HCT116 (cell line): ENCODE data around the gene MYH3. TPM values are rescaled to one million over a fixed set of nuclear protein-coding genes. Genes with fewer than 3 reads are reported as not detected.
A peak's percentile ranks its signal among the peaks of the same experiment; 100 is the strongest.

Experiments
- ATAC-seq: fragments of 200-7000 bp; cut with Tn5 transposase; 2 replicates; pipeline ENCODE4 v1.9.1; 2020; ENCODE audit warnings: mild to moderate bottlenecking, moderate library complexity
- BruUV-seq: library from RNA; stranded (reverse); fragments of 400-500 nt; replicated peaks from 2 replicates; lab custom pipeline; 2021; lab: Mats Ljungman, UMichigan
- CTCF ChIA-PET: fragments of 300-600 bp; sonication (Branson Sonifier 250); formaldehyde crosslinking; loops from one replicate; lab custom pipeline; 2021; ENCODE audit warnings: antibody characterized with exemption; lab: Charles Lee
- POLR2A ChIA-PET: fragments of 300-600, 350-600 bp; sonication (Branson Sonifier 250); formaldehyde crosslinking; loops from one replicate; lab custom pipeline; 2021; ENCODE audit warnings: antibody characterized with exemption; lab: Charles Lee
- RAD21 ChIA-PET, 2 experiments: fragments of 300-600 bp; sonication (Branson Sonifier 250); formaldehyde crosslinking; loops; one replicate each; lab custom pipeline; 2023; ENCODE audit warnings: low total read pairs in 2 of 2; ENCODE audit not compliant: uncharacterized antibody in 2 of 2, unreplicated experiment in 2 of 2, low non-redundant PET in 1 of 2; lab: Charles Lee
- DNase-seq: peaks from one replicate; pipeline ENCODE4 v3.0.0-alpha.2; 2010; ENCODE audit warnings: low read depth, low spot score
- H2AFZ ChIP-seq: fragments of 200-600 bp; shearing (Covaris generic), sonication (generic); 2 replicates; pipeline ENCODE4 v1.6.1; 2017; ENCODE audit warnings: low read depth, mixed run types, mixed read lengths, antibody characterized with exemption, low read length; ENCODE audit not compliant: poor library complexity, severe bottlenecking
- H3K27ac ChIP-seq: 2 replicates; pipeline ENCODE4 v1.5.1; 2012; ENCODE audit warnings: low read depth, low read length
- H3K27me3 ChIP-seq: fragments of 200-600 bp; sonication (generic); 2 replicates; pipeline ENCODE4 v1.6.1; 2016; ENCODE audit warnings: mixed run types, low read length, mixed read lengths; ENCODE audit not compliant: insufficient read depth
- H3K36me3 ChIP-seq, 2 experiments: fragments of 200-500 bp in 1 of 2; fragments of 200-600 bp in 1 of 2; sonication (Bioruptor generic) in 1 of 2; sonication (generic) in 1 of 2; 2 replicates each; pipeline versions ENCODE4 v1.5.1 to v1.6.1; 2014 to 2016; ENCODE audit warnings: low read length in 2 of 2, inconsistent platforms in 1 of 2, mixed read lengths in 1 of 2, mixed run types in 1 of 2; ENCODE audit not compliant: insufficient read depth in 2 of 2, control insufficient read depth in 1 of 2
- H3K4me1 ChIP-seq, 2 experiments: fragments of 200-600 bp in 1 of 2; sonication (generic) in 1 of 2; 2 replicates each; pipeline versions ENCODE4 v1.5.1 to v1.6.1; 2012 to 2017; ENCODE audit warnings: low read length in 2 of 2, inconsistent platforms in 1 of 2, mild to moderate bottlenecking in 1 of 2, mixed read lengths in 1 of 2, mixed run types in 1 of 2, moderate library complexity in 1 of 2; ENCODE audit not compliant: insufficient read depth in 2 of 2, control insufficient read depth in 1 of 2
- H3K4me2 ChIP-seq: fragments of 200-600 bp; sonication (generic); 2 replicates; pipeline ENCODE4 v1.6.1; 2017; ENCODE audit warnings: mixed run types, low read length, mixed read lengths
- H3K4me3 ChIP-seq, 2 experiments: fragments of 200-600 bp in 1 of 2; sonication (generic) in 1 of 2; replicated peaks in 1 of 2; 2 replicates each; pipeline ENCODE4 v1.5.1; 2011 to 2016; ENCODE audit warnings: low read length in 2 of 2, control low read depth in 1 of 2, low read depth in 1 of 2, mild to moderate bottlenecking in 1 of 2, mixed read lengths in 1 of 2, mixed run types in 1 of 2
- H3K79me2 ChIP-seq: fragments of 200-600 bp; sonication (generic); 2 replicates; pipeline ENCODE4 v1.6.1; 2017; ENCODE audit warnings: mild to moderate bottlenecking, mixed run types, low read length, moderate library complexity, mixed read lengths; ENCODE audit not compliant: insufficient read depth
- H3K9ac ChIP-seq: fragments of 200-600 bp; sonication (generic); 2 replicates; pipeline ENCODE4 v1.6.1; 2016; ENCODE audit warnings: low read length, mixed read lengths
- H3K9me2 ChIP-seq: fragments of 200-600 bp; sonication (generic), shearing (Covaris generic); 2 replicates; pipeline ENCODE4 v1.6.1; 2017; ENCODE audit warnings: mixed run types, mild to moderate bottlenecking, moderate library complexity; ENCODE audit not compliant: insufficient read depth
- H3K9me3 ChIP-seq, 2 experiments: fragments of 200-500 bp in 1 of 2; fragments of 200-600 bp in 1 of 2; sonication (Bioruptor generic) in 1 of 2; sonication (generic) in 1 of 2; 2 replicates each; pipeline ENCODE4 v1.6.1; 2014 to 2017; ENCODE audit warnings: low read length in 2 of 2, mixed read lengths in 2 of 2, inconsistent platforms in 1 of 2, low read depth in 1 of 2, mild to moderate bottlenecking in 1 of 2, mixed run types in 1 of 2, moderate library complexity in 1 of 2; ENCODE audit not compliant: control insufficient read depth in 1 of 2, insufficient read depth in 1 of 2
- H4K20me1 ChIP-seq: fragments of 200-600 bp; sonication (generic), shearing (Covaris generic); 2 replicates; pipeline ENCODE4 v1.6.1; 2017; ENCODE audit warnings: mixed run types, mild to moderate bottlenecking, moderate library complexity; ENCODE audit not compliant: insufficient read depth
- ATF3 ChIP-seq: IDR thresholded peaks from 2 replicates; pipeline ENCODE4 v1.6.1; 2012
- EGR1 ChIP-seq: IDR thresholded peaks from 2 replicates; pipeline ENCODE4 v1.6.1; 2012; ENCODE audit warnings: low read depth
- ELF1 ChIP-seq: IDR thresholded peaks from 2 replicates; pipeline ENCODE4 v1.6.1; 2012; ENCODE audit warnings: low read depth, borderline replicate concordance
- EZH2 ChIP-seq: fragments of 200-600 bp; sonication (generic); IDR thresholded peaks from 2 replicates; pipeline ENCODE4 v1.6.1; 2017; ENCODE audit warnings: antibody characterized with exemption, mixed run types
- FOSL1 ChIP-seq: IDR thresholded peaks from 2 replicates; pipeline ENCODE4 v1.6.1; 2012; ENCODE audit warnings: low read depth
- JUND ChIP-seq: IDR thresholded peaks from 2 replicates; pipeline ENCODE4 v1.6.1; 2012
- POLR2AphosphoS5 ChIP-seq: IDR thresholded peaks from 2 replicates; pipeline ENCODE4 v1.6.1; 2011; ENCODE audit warnings: mild to moderate bottlenecking, low read depth, low read length, moderate library complexity
- RAD21 ChIP-seq: IDR thresholded peaks from 2 replicates; pipeline ENCODE4 v1.6.1; 2012; ENCODE audit warnings: low read depth, mild to moderate bottlenecking
- SIN3A ChIP-seq: IDR thresholded peaks from 2 replicates; pipeline ENCODE4 v1.6.1; 2012; ENCODE audit warnings: low read depth
- SRF ChIP-seq: IDR thresholded peaks from 2 replicates; pipeline ENCODE4 v1.6.1; 2012; ENCODE audit warnings: low read depth
- TCF7L2 ChIP-seq: IDR thresholded peaks from 2 replicates; pipeline ENCODE4 v1.7.0; 2011; ENCODE audit warnings: borderline replicate concordance, inconsistent platforms; ENCODE audit not compliant: insufficient read depth, insufficient read length; ENCODE audit errors: extremely low read depth
- YY1 ChIP-seq: IDR thresholded peaks from 2 replicates; pipeline ENCODE4 v1.6.1; 2011; ENCODE audit warnings: low read length, low read depth, moderate library complexity, mild to moderate bottlenecking; ENCODE audit not compliant: insufficient replicate concordance; ENCODE audit errors: extremely low read depth
- intact Hi-C: fragments of 100-400 bp; cut with micrococcal nuclease; formaldehyde crosslinking; loops from 2 replicates; pipeline ENCODE4 v1.10.0; 2022
- total RNA-seq: library from RNA; stranded (reverse); gene quantifications from one replicate; pipeline ENCODE4 v1.2.1, GENCODE V29; 2021; ENCODE audit not compliant: unreplicated experiment
- TF ChIP-seq, protein P1 (sequence below): IDR thresholded peaks from 2 replicates; pipeline ENCODE4 v1.6.1; 2012
- TF ChIP-seq, protein P2 (sequence below): IDR thresholded peaks from 2 replicates; pipeline ENCODE4 v1.6.1; 2011; ENCODE audit warnings: mild to moderate bottlenecking, low read length, moderate library complexity; ENCODE audit not compliant: insufficient replicate concordance; ENCODE audit errors: extremely low read depth
- TF ChIP-seq, protein P3 (sequence below), 3 experiments: fragments of 200-600 bp in 1 of 3; sonication (generic) in 1 of 3; IDR thresholded peaks in 2 of 3; conservative IDR thresholded peaks in 1 of 3; 2 replicates each; pipeline ENCODE4 v1.5.1; 2012 to 2017; ENCODE audit warnings: low read depth in 2 of 3, low read length in 2 of 3, antibody characterized with exemption in 1 of 3, borderline replicate concordance in 1 of 3, control low read depth in 1 of 3, mild to moderate bottlenecking in 1 of 3, mixed read lengths in 1 of 3, mixed run types in 1 of 3, moderate library complexity in 1 of 3; ENCODE audit not compliant: insufficient read depth in 1 of 3

The MYH3 gene
- total RNA-seq, 1 experiment from 2014 or later, result 1.6 TPM

DNA sequence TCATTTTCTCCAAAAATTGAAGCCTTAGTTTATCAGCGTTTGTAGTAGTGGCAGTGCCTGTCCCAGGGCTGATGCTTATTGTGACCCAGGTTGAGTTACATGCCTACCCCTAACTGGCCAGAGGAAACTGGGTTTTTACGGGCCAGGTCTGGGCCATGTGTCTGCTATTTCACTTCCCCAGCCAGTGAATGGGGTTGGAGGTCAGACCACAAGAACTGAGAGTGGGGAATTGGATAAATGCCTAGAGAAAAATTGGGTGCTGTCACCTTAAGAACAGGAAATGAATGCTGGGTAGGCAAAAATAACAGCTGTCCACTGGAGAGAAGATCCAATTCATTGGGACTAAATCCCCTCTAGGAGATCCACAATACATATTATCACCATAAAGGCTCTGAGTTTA lies 45.5 kb upstream of the MYH3 start:
- H3K4me1 ChIP-seq, result peaks cover 6 to 12% of the 10 kb centered on the region in 2 experiments; a peak in 3 of 4 replicates
- TF ChIP-seq TCF7L2 (no peak), JUND (no peak), ATF3 (no peak), EZH2 (no peak), YY1 (no peak), EGR1 (no peak), RAD21 (no peak), FOSL1 (no peak), SRF (no peak), SIN3A (no peak), ELF1 (no peak), POLR2AphosphoS5 (no peak)
- TF ChIP-seq, protein P1, sequence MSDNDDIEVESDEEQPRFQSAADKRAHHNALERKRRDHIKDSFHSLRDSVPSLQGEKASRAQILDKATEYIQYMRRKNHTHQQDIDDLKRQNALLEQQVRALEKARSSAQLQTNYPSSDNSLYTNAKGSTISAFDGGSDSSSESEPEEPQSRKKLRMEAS, result no peak
- TF ChIP-seq, protein P2, sequence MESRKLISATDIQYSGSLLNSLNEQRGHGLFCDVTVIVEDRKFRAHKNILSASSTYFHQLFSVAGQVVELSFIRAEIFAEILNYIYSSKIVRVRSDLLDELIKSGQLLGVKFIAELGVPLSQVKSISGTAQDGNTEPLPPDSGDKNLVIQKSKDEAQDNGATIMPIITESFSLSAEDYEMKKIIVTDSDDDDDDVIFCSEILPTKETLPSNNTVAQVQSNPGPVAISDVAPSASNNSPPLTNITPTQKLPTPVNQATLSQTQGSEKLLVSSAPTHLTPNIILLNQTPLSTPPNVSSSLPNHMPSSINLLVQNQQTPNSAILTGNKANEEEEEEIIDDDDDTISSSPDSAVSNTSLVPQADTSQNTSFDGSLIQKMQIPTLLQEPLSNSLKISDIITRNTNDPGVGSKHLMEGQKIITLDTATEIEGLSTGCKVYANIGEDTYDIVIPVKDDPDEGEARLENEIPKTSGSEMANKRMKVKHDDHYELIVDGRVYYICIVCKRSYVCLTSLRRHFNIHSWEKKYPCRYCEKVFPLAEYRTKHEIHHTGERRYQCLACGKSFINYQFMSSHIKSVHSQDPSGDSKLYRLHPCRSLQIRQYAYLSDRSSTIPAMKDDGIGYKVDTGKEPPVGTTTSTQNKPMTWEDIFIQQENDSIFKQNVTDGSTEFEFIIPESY, result no peak
- TF ChIP-seq, protein P3, sequence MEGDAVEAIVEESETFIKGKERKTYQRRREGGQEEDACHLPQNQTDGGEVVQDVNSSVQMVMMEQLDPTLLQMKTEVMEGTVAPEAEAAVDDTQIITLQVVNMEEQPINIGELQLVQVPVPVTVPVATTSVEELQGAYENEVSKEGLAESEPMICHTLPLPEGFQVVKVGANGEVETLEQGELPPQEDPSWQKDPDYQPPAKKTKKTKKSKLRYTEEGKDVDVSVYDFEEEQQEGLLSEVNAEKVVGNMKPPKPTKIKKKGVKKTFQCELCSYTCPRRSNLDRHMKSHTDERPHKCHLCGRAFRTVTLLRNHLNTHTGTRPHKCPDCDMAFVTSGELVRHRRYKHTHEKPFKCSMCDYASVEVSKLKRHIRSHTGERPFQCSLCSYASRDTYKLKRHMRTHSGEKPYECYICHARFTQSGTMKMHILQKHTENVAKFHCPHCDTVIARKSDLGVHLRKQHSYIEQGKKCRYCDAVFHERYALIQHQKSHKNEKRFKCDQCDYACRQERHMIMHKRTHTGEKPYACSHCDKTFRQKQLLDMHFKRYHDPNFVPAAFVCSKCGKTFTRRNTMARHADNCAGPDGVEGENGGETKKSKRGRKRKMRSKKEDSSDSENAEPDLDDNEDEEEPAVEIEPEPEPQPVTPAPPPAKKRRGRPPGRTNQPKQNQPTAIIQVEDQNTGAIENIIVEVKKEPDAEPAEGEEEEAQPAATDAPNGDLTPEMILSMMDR (IDR thresholded peaks at IDR 0.05 in 2 of 3, conservative IDR thresholded peaks at IDR 0.05 in 1 of 3; ENCODE audit: borderline replicate concordance in 1 of 3, insufficient read depth in 1 of 3, low read depth in 2 of 3, low read length in 2 of 3), result no peak
- no TSS peak for BruUV-seq
- peaks cover 9 to 16% of the 10 kb centered on the region in 2 experiments; a peak in 3 of 4 replicates for H3K36me3 ChIP-seq
- ChIA-PET RAD21 (no interaction called here), POLR2A (no interaction called here), CTCF (no interaction called here)
- no peak overlapping the region for H3K4me3 ChIP-seq
- no peaks in the 10 kb centered on the region for H3K9me3 ChIP-seq
- intact Hi-C loops, result no loop called here
- H3K9ac ChIP-seq, result no peak overlapping the region
- no peaks in the 10 kb centered on the region for H3K27me3 ChIP-seq
- no peaks in the 10 kb centered on the region for H4K20me1 ChIP-seq
- no peak overlapping the region for H2AFZ ChIP-seq
- DNase-seq (no peak), ATAC-seq (no peak)
- peak overlapping the region; percentile 18; the same call in 1 of the 2 replicates for H3K4me2 ChIP-seq
- H3K9me2 ChIP-seq, result no peaks in the 10 kb centered on the region
- H3K27ac ChIP-seq, result no peak overlapping the region
- H3K79me2 ChIP-seq, result peaks cover 22% of the 10 kb centered on the region
